ENCODE data around the gene ZIC2.

ZIC2 gene

GRCh38 chr13:99981735-99982035, at the start of gene ZIC2:
ZIC2 (plus strand) TSS chr13:99981784; CDS start chr13:99982065, 281 bp downstream.
- peak within 1 kb of the TSS; percentile 71 for H3K9ac ChIP-seq (ENCODE audit: low read length)
- peaks cover 19% of the 10 kb centered on the region for H3K79me2 ChIP-seq (ENCODE audit: low read length)
- H3K9me3 ChIP-seq (ENCODE audit: insufficient read depth, low read length) = no peaks in the 10 kb centered on the region
- 0 out of 2 replicates have a peak, but pooled peaks cover 4% of the 10 kb centered on the region for H3K4me1 ChIP-seq (ENCODE audit: low read length)
- H3K27me3 ChIP-seq (ENCODE audit: low read depth, low read length) = 0 out of 2 replicates have a peak, but pooled peaks cover 4% of the 10 kb centered on the region
- TF ChIP-seq EZH2phosphoT487 (IDR thresholded peaks at IDR 0.05; ENCODE audit: low read depth) = no peak
- TF ChIP-seq, protein P1, sequence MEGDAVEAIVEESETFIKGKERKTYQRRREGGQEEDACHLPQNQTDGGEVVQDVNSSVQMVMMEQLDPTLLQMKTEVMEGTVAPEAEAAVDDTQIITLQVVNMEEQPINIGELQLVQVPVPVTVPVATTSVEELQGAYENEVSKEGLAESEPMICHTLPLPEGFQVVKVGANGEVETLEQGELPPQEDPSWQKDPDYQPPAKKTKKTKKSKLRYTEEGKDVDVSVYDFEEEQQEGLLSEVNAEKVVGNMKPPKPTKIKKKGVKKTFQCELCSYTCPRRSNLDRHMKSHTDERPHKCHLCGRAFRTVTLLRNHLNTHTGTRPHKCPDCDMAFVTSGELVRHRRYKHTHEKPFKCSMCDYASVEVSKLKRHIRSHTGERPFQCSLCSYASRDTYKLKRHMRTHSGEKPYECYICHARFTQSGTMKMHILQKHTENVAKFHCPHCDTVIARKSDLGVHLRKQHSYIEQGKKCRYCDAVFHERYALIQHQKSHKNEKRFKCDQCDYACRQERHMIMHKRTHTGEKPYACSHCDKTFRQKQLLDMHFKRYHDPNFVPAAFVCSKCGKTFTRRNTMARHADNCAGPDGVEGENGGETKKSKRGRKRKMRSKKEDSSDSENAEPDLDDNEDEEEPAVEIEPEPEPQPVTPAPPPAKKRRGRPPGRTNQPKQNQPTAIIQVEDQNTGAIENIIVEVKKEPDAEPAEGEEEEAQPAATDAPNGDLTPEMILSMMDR (IDR thresholded peaks at IDR 0.05; ENCODE audit: low read depth, low read length) = no peak
- H3K36me3 ChIP-seq (replicated peaks; ENCODE audit: low read depth, low read length) = no peaks in the 10 kb centered on the region
- H3K4me3 ChIP-seq (ENCODE audit: low read length) = peak within 1 kb of the TSS; percentile 92
- no peaks in the 10 kb centered on the region for H4K20me1 ChIP-seq (ENCODE audit: insufficient read depth, low read length)
- H3K27ac ChIP-seq (ENCODE audit: low read length) = peak within 1 kb of the TSS; percentile 64
- H3K4me2 ChIP-seq (ENCODE audit: low read length) = peak within 1 kb of the TSS; percentile 57
- peak within 1 kb of the TSS; percentile 35; the same call in 1 of the 2 replicates for H2AFZ ChIP-seq (ENCODE audit: low read depth, low read length)

GRCh38 chr13:99932912-99933311, 48.7 kb upstream of the ZIC2 start:
- Histone ChIP-seq H3K9me3 (ENCODE audit: insufficient read depth, low read length) (no peaks in the 10 kb centered on the region), H3K4me2 (ENCODE audit: low read length) (no peak overlapping the region), H3K27ac (ENCODE audit: low read length) (no peak overlapping the region), H3K4me1 (ENCODE audit: low read length) (no peaks in the 10 kb centered on the region), H4K20me1 (ENCODE audit: insufficient read depth, low read length) (no peaks in the 10 kb centered on the region), H3K79me2 (ENCODE audit: low read length) (no peaks in the 10 kb centered on the region), H2AFZ (ENCODE audit: low read depth, low read length) (no peak overlapping the region), H3K27me3 (ENCODE audit: low read depth, low read length) (0 out of 2 replicates have a peak, but pooled peaks cover 3% of the 10 kb centered on the region), H3K36me3 (replicated peaks; ENCODE audit: low read depth, low read length) (no peaks in the 10 kb centered on the region), H3K9ac (ENCODE audit: low read length) (no peak overlapping the region), H3K4me3 (ENCODE audit: low read length) (no peak overlapping the region)
- no peak for TF ChIP-seq EZH2phosphoT487 (IDR thresholded peaks at IDR 0.05; ENCODE audit: low read depth)
- TF ChIP-seq, protein P1 (IDR thresholded peaks at IDR 0.05; ENCODE audit: low read depth, low read length) = no peak

DNA sequence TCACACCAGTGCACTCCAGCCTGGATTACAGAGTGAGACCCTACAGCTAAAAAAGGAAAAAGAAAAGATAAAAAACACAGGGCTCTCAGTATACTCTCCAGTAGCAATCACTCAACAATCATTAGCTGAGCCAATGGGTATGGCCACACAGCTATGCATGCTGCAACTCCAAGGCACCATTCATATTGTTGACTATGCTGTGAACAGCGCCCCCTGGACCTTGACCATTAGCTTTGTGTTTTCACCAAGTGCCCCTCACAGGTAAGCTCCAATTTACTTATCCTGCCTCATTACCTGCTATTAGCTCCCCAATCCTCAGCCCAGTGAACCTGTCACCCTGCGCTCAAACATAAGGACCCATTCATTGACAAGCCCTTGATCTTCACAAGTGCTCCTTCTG, 45.8 kb upstream of the ZIC2 start:
- Histone ChIP-seq H3K27ac (ENCODE audit: low read length) (no peak overlapping the region), H2AFZ (ENCODE audit: low read depth, low read length) (no peak overlapping the region), H3K4me2 (ENCODE audit: low read length) (no peak overlapping the region), H4K20me1 (ENCODE audit: insufficient read depth, low read length) (no peaks in the 10 kb centered on the region), H3K79me2 (ENCODE audit: low read length) (no peaks in the 10 kb centered on the region), H3K27me3 (ENCODE audit: low read depth, low read length) (0 out of 2 replicates have a peak, but pooled peaks cover 3% of the 10 kb centered on the region), H3K9ac (ENCODE audit: low read length) (no peak overlapping the region), H3K4me3 (ENCODE audit: low read length) (no peak overlapping the region), H3K4me1 (ENCODE audit: low read length) (no peaks in the 10 kb centered on the region), H3K9me3 (ENCODE audit: insufficient read depth, low read length) (no peaks in the 10 kb centered on the region), H3K36me3 (replicated peaks; ENCODE audit: low read depth, low read length) (no peaks in the 10 kb centered on the region)
- TF ChIP-seq, protein P1 (IDR thresholded peaks at IDR 0.05; ENCODE audit: low read depth, low read length) = peak; percentile 46
- TF ChIP-seq EZH2phosphoT487 (IDR thresholded peaks at IDR 0.05; ENCODE audit: low read depth) = no peak

DNA sequence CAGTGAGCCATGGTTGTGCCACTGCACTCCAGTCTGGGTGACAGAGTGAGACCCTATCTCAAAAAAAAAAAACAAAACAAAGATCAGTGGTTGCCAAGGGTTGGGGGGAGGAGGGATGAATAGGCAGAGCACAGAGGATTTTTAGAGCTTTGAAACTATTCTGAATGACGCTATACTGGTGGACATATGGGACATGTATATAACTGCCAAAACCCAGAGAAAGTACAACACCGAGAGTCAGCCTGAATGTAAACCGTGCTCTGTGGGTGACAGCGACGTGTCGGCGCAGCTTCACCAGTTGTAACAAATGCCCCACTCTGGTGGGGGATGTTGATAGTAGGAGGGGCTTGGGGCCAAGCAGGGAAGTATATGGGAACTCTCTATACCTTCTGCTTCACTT, 42.9 kb upstream of the ZIC2 start:
- no peak overlapping the region for H2AFZ ChIP-seq (ENCODE audit: low read depth, low read length)
- no peak overlapping the region for H3K4me2 ChIP-seq (ENCODE audit: low read length)
- H3K36me3 ChIP-seq (replicated peaks; ENCODE audit: low read depth, low read length) = no peaks in the 10 kb centered on the region
- no peaks in the 10 kb centered on the region for H4K20me1 ChIP-seq (ENCODE audit: insufficient read depth, low read length)
- H3K4me1 ChIP-seq (ENCODE audit: low read length) = no peaks in the 10 kb centered on the region
- H3K79me2 ChIP-seq (ENCODE audit: low read length) = no peaks in the 10 kb centered on the region
- H3K27me3 ChIP-seq (ENCODE audit: low read depth, low read length) = 0 out of 2 replicates have a peak, but pooled peaks cover 3% of the 10 kb centered on the region
- H3K27ac ChIP-seq (ENCODE audit: low read length) = no peak overlapping the region
- no peaks in the 10 kb centered on the region for H3K9me3 ChIP-seq (ENCODE audit: insufficient read depth, low read length)
- no peak for TF ChIP-seq EZH2phosphoT487 (IDR thresholded peaks at IDR 0.05; ENCODE audit: low read depth)
- TF ChIP-seq, protein P1 (IDR thresholded peaks at IDR 0.05; ENCODE audit: low read depth, low read length) = no peak
- H3K4me3 ChIP-seq (ENCODE audit: low read length) = no peak overlapping the region
- H3K9ac ChIP-seq (ENCODE audit: low read length) = no peak overlapping the region

Data from OCI-LY3 (cell line).